Measurements from ENCODE around the gene TRIM56. TPM values are rescaled to one million over a fixed set of nuclear protein-coding genes. Genes with fewer than 3 reads are reported as not detected.
A peak's percentile ranks its signal among the peaks of the same experiment; 100 is the strongest.

The TRIM56 gene
- total and polyA plus RNA-seq, 9 of the 15 experiments (the other 6 are each of a cell fraction or from before 2014, with no cell fraction given): 2.0 to 29.7 (median 11.6) TPM

DNA sequence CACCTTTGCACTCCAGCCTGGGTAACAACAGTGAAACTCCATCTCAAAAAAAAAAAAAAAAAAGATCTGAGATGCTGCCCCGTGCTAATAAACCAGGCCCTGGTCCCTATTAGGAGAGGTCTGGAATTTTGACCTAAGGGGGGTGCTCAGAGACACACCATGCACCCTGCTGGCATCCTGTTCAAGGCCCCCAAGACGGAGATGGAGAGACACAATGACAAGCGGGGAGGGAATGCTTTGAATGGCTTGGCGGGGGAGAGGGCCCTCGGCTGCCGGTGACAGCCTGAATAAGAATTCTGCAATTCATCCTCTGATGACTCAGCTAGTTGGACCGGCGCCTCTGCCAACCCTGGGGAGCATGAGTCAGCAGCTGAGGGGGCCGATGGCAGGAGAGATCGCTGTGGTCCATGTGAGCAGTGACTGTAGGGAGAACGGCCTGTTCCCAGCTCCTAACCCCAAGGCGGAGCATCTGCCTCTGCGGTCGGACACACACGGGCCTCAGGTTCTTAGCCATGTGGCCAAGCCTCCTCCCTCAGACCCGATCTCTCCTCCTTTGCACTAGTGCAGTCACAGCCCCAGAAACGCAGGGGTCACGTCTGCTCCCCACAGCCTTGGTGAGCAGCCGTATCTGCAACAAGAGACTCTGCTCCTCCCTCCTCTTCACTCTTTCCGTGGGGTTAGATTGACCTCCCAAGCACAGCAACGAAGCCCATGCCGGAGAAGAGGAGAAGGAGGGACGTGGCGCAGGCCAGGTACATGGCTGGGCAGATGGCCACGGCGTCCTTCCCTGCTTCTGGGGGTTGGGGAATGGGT is 14.9 kb downstream of the TRIM56 start (continued):
- TF ChIP-seq ERF (CRISPR knock-in tag; IDR thresholded peaks at IDR 0.05) (peak; percentile 69; the same call in 1 of the 2 replicates), TEAD1 (CRISPR knock-in tag; IDR thresholded peaks at IDR 0.05) (peak; percentile 38 to 70), TCF7L2 (IDR thresholded peaks at IDR 0.05; ENCODE audit: low read depth, low read length) (no peak), SLC30A9 (CRISPR knock-in tag; IDR thresholded peaks at IDR 0.05) (no peak), RBFOX2 (IDR thresholded peaks at IDR 0.05; ENCODE audit: low read depth, low read length) (peak; percentile 82), CTBP1 (IDR thresholded peaks at IDR 0.05; ENCODE audit: borderline replicate concordance) (peak; percentile 98), SMARCA4 (IDR thresholded peaks at IDR 0.05) (peak; percentile 98), ZBTB8A (IDR thresholded peaks at IDR 0.05; ENCODE audit: partially characterized antibody) (no peak), RHOXF2B (CRISPR knock-in tag; conservative IDR thresholded peaks at IDR 0.05) (0 out of 2 replicates have a peak, but pooled peaks have one; percentile 30), MAFK (IDR thresholded peaks at IDR 0.05; ENCODE audit: low read length) (peak; percentile 99), NCOA4 (IDR thresholded peaks at IDR 0.05; ENCODE audit: partially characterized antibody) (no peak), ZFPM2 (CRISPR knock-in tag; IDR thresholded peaks at IDR 0.05) (no peak), MBD2 (IDR thresholded peaks at IDR 0.05; ENCODE audit: borderline replicate concordance, low read depth) (peak; percentile 58; the same call in 1 of the 2 replicates), DMBX1 (CRISPR knock-in tag; IDR thresholded peaks at IDR 0.05; ENCODE audit: borderline replicate concordance) (no peak), GABPB2 (CRISPR knock-in tag; conservative IDR thresholded peaks at IDR 0.05) (0 out of 2 replicates have a peak, but pooled peaks have one; percentile 46)
- TF ChIP-seq, protein P1, sequence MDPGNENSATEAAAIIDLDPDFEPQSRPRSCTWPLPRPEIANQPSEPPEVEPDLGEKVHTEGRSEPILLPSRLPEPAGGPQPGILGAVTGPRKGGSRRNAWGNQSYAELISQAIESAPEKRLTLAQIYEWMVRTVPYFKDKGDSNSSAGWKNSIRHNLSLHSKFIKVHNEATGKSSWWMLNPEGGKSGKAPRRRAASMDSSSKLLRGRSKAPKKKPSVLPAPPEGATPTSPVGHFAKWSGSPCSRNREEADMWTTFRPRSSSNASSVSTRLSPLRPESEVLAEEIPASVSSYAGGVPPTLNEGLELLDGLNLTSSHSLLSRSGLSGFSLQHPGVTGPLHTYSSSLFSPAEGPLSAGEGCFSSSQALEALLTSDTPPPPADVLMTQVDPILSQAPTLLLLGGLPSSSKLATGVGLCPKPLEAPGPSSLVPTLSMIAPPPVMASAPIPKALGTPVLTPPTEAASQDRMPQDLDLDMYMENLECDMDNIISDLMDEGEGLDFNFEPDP (CRISPR knock-in tag; IDR thresholded peaks at IDR 0.05): 0 out of 2 replicates have a peak, but pooled peaks have one; percentile 38
- TF ChIP-seq, protein P2, sequence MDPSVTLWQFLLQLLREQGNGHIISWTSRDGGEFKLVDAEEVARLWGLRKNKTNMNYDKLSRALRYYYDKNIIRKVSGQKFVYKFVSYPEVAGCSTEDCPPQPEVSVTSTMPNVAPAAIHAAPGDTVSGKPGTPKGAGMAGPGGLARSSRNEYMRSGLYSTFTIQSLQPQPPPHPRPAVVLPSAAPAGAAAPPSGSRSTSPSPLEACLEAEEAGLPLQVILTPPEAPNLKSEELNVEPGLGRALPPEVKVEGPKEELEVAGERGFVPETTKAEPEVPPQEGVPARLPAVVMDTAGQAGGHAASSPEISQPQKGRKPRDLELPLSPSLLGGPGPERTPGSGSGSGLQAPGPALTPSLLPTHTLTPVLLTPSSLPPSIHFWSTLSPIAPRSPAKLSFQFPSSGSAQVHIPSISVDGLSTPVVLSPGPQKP (CRISPR knock-in tag; IDR thresholded peaks at IDR 0.05): no peak
- TF ChIP-seq, protein P3, sequence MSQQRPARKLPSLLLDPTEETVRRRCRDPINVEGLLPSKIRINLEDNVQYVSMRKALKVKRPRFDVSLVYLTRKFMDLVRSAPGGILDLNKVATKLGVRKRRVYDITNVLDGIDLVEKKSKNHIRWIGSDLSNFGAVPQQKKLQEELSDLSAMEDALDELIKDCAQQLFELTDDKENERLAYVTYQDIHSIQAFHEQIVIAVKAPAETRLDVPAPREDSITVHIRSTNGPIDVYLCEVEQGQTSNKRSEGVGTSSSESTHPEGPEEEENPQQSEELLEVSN (IDR thresholded peaks at IDR 0.05; ENCODE audit: borderline replicate concordance in 1 of 2, extremely low read depth in 1 of 2, insufficient read depth in 1 of 2, insufficient read length in 1 of 2, low read depth in 1 of 2, low read length in 1 of 2, poor library complexity in 1 of 2, severe bottlenecking in 1 of 2): peak; percentile 84 to 87
- TF ChIP-seq, protein P4, sequence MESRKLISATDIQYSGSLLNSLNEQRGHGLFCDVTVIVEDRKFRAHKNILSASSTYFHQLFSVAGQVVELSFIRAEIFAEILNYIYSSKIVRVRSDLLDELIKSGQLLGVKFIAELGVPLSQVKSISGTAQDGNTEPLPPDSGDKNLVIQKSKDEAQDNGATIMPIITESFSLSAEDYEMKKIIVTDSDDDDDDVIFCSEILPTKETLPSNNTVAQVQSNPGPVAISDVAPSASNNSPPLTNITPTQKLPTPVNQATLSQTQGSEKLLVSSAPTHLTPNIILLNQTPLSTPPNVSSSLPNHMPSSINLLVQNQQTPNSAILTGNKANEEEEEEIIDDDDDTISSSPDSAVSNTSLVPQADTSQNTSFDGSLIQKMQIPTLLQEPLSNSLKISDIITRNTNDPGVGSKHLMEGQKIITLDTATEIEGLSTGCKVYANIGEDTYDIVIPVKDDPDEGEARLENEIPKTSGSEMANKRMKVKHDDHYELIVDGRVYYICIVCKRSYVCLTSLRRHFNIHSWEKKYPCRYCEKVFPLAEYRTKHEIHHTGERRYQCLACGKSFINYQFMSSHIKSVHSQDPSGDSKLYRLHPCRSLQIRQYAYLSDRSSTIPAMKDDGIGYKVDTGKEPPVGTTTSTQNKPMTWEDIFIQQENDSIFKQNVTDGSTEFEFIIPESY (CRISPR knock-in tag; IDR thresholded peaks at IDR 0.05): peak; percentile 27; the same call in 1 of the 2 replicates
- TF ChIP-seq, protein P5, sequence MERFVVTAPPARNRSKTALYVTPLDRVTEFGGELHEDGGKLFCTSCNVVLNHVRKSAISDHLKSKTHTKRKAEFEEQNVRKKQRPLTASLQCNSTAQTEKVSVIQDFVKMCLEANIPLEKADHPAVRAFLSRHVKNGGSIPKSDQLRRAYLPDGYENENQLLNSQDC (CRISPR knock-in tag; IDR thresholded peaks at IDR 0.05): no peak
- TF ChIP-seq, protein P6, sequence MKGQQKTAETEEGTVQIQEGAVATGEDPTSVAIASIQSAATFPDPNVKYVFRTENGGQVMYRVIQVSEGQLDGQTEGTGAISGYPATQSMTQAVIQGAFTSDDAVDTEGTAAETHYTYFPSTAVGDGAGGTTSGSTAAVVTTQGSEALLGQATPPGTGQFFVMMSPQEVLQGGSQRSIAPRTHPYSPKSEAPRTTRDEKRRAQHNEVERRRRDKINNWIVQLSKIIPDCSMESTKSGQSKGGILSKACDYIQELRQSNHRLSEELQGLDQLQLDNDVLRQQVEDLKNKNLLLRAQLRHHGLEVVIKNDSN (CRISPR knock-in tag; IDR thresholded peaks at IDR 0.05): peak; percentile 69

Data from K562 (cell line).